GM18511 (cell line): ENCODE data around the gene ITPR2.
"Not testable (repeated sequence)": the region's sequence is repeated elsewhere in the genome, so short reads cannot be mapped to it uniquely, and the experiment has no call there.

Source experiments
- ATAC-seq: cut with Tn5 transposase; IDR thresholded peaks from one replicate; pipeline ENCODE4 v1.9.1; 2021; ENCODE audit warnings: mild to moderate bottlenecking, moderate library complexity; ENCODE audit not compliant: unreplicated experiment

ITPR2 gene

GRCh38 chr12:26767116-26767515 lies 65.9 kb downstream of the ITPR2 start:
- no peak for ATAC-seq

GRCh38 chr12:26762186-26762585 lies 70.8 kb downstream of the ITPR2 start:
- ATAC-seq = no peak

GRCh38 chr12:26761775-26762174 lies 71.2 kb downstream of the ITPR2 start:
- no peak for ATAC-seq

DNA sequence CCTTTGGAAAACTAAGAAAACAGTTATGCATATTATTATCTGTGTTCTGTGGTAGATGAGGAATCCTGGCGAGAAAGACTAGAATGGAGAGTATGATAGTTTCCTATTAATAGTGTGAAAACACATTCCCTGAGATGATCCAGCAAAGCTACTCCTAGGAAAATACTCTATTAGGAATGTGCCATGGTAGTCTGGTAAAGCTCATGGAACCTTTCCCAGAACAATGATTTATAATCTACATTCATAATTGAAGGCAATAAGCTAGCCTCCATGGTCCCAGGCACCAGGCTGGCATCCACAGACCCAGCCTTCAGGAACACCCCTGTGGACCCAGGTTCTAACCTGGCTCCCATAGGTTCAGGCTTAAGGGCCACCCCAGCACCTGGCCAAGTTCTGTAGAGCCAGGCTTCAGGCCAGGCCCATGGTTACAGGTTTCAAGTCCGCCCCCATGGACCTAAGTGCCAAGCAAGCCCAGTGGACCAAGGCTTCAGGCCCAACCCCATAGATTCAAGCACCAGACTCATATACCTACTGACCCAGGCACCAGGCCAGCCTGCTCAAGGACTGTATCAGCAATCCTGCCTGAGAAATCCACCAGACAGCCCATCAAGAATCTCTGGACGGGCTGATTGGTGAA lies 72.2 kb downstream of the ITPR2 start:
- no peak for ATAC-seq

GRCh38 chr12:26755362-26755761 lies 77.6 kb downstream of the ITPR2 start:
- not testable (repeated sequence) for ATAC-seq

GRCh38 chr12:26754148-26754547 lies 78.8 kb downstream of the ITPR2 start:
- no peak for ATAC-seq

DNA sequence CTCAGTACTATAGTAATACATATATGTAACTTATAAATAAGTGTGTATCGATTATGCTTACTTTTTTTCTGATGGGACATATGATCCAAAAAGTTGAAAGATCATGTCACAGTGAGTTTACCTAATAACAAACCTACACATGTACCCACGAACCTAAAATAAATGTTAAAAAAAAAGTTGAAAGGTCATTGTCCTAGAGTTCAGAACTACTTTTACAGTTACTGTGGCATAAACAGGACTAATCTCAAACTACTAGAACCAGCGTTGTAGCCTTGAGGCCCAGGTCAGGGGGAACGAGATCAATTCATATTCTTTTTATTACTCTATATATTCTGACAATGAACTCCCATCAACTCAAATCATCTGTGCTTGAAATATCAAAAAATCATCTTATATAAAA lies 81.8 kb downstream of the ITPR2 start:
- no peak for ATAC-seq

DNA sequence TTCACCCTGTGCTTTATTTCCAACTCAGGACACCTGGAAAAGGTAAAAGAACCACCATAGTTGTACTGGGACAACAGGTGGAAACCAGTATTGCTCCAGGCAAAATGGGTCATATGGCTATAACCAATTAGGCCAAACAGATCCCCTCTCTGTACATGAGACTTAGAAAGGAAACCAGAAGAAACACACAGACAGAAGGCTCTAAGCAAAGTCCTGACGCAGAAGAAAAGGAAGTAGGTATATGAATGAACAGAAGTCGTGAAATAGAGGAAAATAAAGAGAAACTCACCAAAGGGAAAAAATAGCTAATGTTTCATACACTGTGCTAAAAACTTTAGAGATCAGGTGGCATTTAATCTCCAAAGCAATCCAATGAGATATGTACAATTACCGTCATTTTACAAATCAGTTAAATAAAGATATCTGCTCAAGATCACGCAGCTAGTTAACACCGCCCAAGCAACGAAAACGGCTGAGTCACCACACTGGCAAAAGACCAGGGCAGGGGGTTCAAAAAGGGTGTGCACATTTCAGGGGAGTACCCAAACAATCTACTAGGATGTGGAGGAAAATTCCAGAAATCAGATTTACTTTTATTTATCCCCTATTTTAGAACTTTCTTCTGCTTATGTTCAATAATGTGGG lies 82.3 kb downstream of the ITPR2 start:
- ATAC-seq = peak; percentile 54

DNA sequence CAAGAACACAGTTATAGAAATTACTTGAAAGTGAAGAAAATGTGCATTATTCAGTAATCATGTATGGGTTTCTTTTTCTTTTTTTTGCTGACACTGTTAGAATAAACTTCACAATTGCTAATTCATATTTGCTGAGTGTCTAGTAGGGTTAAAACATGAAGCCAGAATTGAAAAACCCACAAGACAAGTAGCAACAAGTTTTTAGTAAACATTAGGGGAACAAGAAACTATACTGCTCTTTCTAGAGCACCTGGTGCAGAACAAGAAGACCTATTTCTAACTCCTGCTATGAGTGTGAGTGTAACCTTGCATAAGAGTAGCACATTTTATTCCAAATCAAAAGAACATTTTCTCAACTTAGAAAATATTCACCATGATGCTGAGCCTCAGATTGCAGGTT lies 83.2 kb downstream of the ITPR2 start:
- peak; percentile 79 for ATAC-seq

DNA sequence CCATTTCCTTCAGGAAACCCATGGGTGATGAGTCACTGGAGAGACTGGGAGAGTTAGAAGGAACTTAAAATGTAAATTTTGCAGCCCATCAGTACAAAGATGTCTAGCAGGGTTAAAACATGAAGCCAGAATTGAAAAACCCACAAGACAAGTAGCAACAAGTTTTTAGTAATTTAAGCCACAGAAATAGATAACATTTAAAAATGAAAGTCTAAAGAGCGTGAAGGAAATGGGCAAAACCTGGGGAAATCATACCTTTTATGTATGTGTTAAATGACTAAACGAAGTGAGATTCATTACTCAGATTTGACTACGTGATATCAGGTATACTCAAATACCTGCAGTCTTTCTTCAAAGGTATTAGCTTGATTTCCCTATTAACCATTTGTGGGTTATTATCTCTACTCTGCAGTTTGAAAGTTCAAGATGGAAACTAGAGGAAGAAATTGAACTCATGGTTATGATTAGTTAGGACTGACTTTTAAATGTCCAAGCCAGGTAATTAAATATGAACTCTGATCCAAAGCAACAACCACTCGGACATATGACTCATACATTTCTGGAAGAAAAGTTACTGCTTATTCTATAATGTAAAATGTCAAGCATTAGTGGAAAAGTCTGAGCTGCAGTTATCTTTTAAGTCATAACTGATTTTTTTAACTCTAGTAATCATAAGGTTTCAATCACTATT lies 84.1 kb downstream of the ITPR2 start:
- ATAC-seq = peak; percentile 48

DNA sequence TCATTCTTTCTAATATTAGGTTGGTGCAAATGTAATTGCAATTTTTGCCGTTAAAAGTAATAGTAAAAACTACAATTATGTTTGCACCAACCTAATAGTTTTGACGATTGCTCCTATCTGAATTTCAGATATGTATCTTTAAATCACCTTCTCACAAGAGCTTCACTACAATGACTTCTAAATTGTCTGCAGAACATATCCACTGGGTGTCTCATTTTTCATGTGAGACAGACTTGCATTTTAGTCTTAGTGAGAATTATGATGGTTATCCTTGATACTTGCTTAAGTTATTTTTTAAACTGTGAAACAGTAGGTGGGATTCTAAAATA lies 84.6 kb downstream of the ITPR2 start:
- peak; percentile 8 for ATAC-seq

DNA sequence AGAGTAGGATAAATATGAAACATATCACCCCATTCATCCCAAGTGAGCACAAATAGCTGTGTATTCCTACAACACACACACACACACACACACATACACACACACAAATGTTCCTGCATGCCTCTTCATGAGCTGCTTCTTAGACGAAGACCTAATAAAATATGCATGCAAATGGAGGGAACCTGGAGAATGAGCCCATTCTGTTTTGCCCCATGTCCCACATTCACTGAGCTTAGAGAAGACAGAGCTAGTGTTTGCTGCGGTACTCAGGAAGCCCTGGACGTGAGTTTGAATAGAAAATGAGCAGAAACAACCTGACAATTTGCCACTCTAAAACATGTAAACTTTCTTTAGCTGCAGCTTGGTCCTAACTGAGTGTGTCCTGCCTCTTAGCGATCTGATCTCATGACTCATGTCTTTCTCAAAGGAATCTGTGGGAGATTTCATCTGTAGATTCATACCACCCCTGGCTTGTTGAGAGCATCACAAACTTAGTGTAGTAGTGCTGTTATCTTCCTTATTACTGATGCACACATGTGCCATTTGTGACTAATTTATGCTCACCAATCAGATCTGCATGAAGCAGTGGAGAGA lies 86.8 kb downstream of the ITPR2 start:
- no peak for ATAC-seq

GRCh38 chr12:26744697-26745440 lies 88.1 kb downstream of the ITPR2 start:
- no peak for ATAC-seq

- no peak for ATAC-seq
These were observed 88.9 kb downstream of the ITPR2 start for GRCh38 chr12:26744042-26744626.

- ATAC-seq = no peak
These were observed 91.3 kb downstream of the ITPR2 start for GRCh38 chr12:26741584-26742227.

GRCh38 chr12:26740991-26741390 lies 92.0 kb downstream of the ITPR2 start:
- ATAC-seq = no peak

GRCh38 chr12:26740348-26740747 lies 92.6 kb downstream of the ITPR2 start:
- ATAC-seq = no peak

- no peak for ATAC-seq
These were observed 95.4 kb downstream of the ITPR2 start for GRCh38 chr12:26737487-26738030.

DNA sequence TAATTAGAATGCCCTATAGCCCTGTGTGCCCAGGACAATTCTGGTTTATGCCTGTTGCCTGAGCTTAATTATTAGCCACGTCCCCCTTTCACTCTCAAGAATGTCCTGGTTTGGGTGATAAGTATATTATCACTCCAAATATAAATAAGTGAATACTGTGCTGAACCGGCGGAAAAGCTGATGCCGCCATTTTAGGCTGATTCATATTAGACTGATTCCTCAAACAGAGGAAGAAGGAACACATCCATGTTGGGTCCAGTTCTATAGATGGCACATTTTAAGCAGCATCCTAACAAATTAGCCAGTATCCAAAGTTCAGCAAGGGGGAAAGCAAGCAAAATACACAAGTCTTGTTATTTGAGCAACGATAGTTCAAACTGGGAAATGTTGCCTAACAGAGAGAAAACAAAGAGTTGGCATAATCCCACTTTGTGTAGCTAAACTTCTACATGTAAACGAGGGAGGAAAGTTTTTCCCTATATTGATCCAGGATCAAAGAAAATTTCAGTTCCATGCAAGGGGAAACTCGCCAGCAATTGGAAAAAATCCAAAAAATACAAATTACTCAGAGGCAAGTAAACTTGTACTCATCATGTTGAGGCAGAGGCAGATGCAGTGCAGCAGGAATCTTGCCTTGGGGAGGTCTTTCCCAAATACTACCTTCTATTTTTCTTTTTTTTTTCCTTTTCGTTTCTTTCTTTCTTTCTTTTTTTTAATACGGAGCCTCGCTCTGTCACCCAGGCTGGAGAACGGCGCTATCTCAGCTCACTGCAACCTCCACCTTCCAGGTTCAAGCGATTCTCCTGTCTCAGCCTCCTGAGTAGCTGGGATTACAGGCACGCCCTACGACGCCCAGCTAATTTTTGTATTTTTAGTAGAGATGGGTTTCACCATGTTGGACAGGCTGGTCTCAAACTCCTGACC lies 96.2 kb downstream of the ITPR2 start:
- no peak for ATAC-seq
